Neural progenitor cell (in vitro differentiated cells): ENCODE measurements around the gene IL21R.

Source experiments
- CTCF ChIP-seq: fragments of 200-600 bp; sonication (generic); IDR thresholded peaks from 2 replicates; pipeline ENCODE4 v1.5.1; 2017; ENCODE audit warnings: antibody characterized with exemption, mild to moderate bottlenecking
- EZH2 ChIP-seq: fragments of 200-600 bp; sonication (generic); IDR thresholded peaks from 2 replicates; pipeline ENCODE4 v1.6.1; 2017; ENCODE audit warnings: antibody characterized with exemption, mild to moderate bottlenecking, moderate library complexity

GRCh38 chr16:27475561-27475960 is 73.6 kb downstream of the IL21R start:
- TF ChIP-seq CTCF (no peak), EZH2 (no peak)
